A673 (cell line): ENCODE data around the gene UBXN6.

ENCODE experiments used
- CTCF ChIP-seq: fragments of 300-800, 200-600 bp; sonication (generic); conservative IDR thresholded peaks from 2 replicates; pipeline ENCODE4 v1.5.1; 2017; ENCODE audit warnings: low read depth, mild to moderate bottlenecking, antibody characterized with exemption, low read length, moderate library complexity, mixed read lengths
- EZH2 ChIP-seq: fragments of 200-600 bp; sonication (generic); IDR thresholded peaks from 2 replicates; pipeline ENCODE4 v1.6.1; 2017; ENCODE audit warnings: borderline replicate concordance, low read depth, mild to moderate bottlenecking, mixed read lengths, antibody characterized with exemption, low read length; ENCODE audit not compliant: poor library complexity, severe bottlenecking

- TF ChIP-seq CTCF (no peak), EZH2 (no peak)
Observed at GRCh38 chr19:4471403-4472173, 14.0 kb upstream of the UBXN6 start.
